Prostate gland (tissue), 2 donors: ENCODE measurements around the gene MAPK14.

ENCODE experiments used
- CTCF ChIP-seq, 4 experiments: fragments of 200-600 bp in 2 of 4; fragments of 450-650 bp in 2 of 4; sonication (generic) in 2 of 4; IDR thresholded peaks; 1 replicate in 3 of 4; 2 replicates in 1 of 4; pipeline ENCODE4 v1.5.1; 2016 to 2019; ENCODE audit warnings: antibody characterized with exemption in 4 of 4, mild to moderate bottlenecking in 2 of 4, moderate library complexity in 2 of 4
- POLR2A ChIP-seq: fragments of 450-650 bp; IDR thresholded peaks from one replicate; pipeline ENCODE4 v1.6.1; 2016; ENCODE audit warnings: antibody characterized with exemption, mild to moderate bottlenecking
- POLR2AphosphoS5 ChIP-seq: sonication (generic); formaldehyde crosslinking; IDR thresholded peaks from one replicate; pipeline ENCODE4 v1.6.1; 2017; ENCODE audit warnings: antibody characterized with exemption

GRCh38 chr6:36121787-36122494, 94.3 kb downstream of the MAPK14 start:
- TF ChIP-seq CTCF (IDR thresholded peaks at IDR 0.05) = no peak
- TF ChIP-seq POLR2AphosphoS5 = no peak
- TF ChIP-seq POLR2A = no peak
